ENCODE results near the gene OR5AC2.

The OR5AC2 gene

DNA sequence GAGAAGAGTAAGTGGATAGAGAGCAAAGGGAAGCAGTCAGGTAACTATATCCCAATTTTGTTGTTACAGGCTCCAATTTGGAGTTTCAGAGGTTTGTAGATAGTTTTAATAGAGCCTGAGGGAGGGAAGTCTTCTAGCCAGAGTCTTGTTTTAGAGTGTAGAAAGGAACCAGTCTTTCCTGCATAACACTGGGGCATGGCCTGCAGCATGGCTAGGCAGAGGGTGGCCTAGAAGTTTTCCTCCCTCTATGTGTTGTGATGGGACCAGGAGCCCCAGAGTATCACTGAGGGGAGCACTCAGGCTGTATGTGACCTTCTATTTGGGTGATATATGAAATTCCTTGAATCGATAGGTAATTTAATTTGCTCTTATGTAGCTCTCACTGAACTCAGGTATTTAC, 29.3 kb upstream of the OR5AC2 start:
- Histone ChIP-seq H3K4me1 (ENCODE audit: low read depth, poor library complexity, severe bottlenecking) (no peaks in the 10 kb centered on the region), H2AFZ (ENCODE audit: low read depth) (no peak overlapping the region), H4K20me1 (ENCODE audit: insufficient read depth) (no peaks in the 10 kb centered on the region), H3K36me3 (ENCODE audit: insufficient read depth) (no peaks in the 10 kb centered on the region), H3K27ac (no peak overlapping the region), H3K4me3 (IDR thresholded peaks at IDR 0.05; ENCODE audit: insufficient read depth, low read depth, low read length) (no peak overlapping the region), H3K27me3 (ENCODE audit: insufficient read depth, low read depth) (no peaks in the 10 kb centered on the region), H3K9ac (no peak overlapping the region), H3K4me2 (no peak overlapping the region), H3K79me2 (ENCODE audit: insufficient read depth, low read depth) (no peaks in the 10 kb centered on the region)
- TF ChIP-seq, protein P1, sequence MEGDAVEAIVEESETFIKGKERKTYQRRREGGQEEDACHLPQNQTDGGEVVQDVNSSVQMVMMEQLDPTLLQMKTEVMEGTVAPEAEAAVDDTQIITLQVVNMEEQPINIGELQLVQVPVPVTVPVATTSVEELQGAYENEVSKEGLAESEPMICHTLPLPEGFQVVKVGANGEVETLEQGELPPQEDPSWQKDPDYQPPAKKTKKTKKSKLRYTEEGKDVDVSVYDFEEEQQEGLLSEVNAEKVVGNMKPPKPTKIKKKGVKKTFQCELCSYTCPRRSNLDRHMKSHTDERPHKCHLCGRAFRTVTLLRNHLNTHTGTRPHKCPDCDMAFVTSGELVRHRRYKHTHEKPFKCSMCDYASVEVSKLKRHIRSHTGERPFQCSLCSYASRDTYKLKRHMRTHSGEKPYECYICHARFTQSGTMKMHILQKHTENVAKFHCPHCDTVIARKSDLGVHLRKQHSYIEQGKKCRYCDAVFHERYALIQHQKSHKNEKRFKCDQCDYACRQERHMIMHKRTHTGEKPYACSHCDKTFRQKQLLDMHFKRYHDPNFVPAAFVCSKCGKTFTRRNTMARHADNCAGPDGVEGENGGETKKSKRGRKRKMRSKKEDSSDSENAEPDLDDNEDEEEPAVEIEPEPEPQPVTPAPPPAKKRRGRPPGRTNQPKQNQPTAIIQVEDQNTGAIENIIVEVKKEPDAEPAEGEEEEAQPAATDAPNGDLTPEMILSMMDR (conservative IDR thresholded peaks at IDR 0.05; ENCODE audit: low read depth, low read length), result no peak

- no peaks in the 10 kb centered on the region for H3K4me1 ChIP-seq (ENCODE audit: low read depth, poor library complexity, severe bottlenecking)
- no peak overlapping the region for H3K4me3 ChIP-seq (IDR thresholded peaks at IDR 0.05; ENCODE audit: insufficient read depth, low read depth, low read length)
- no peak overlapping the region for H2AFZ ChIP-seq (ENCODE audit: low read depth)
- H3K9ac ChIP-seq, result no peak overlapping the region
- TF ChIP-seq, protein P1 (conservative IDR thresholded peaks at IDR 0.05; ENCODE audit: low read depth, low read length), result no peak
- no peak overlapping the region for H3K4me2 ChIP-seq
- no peaks in the 10 kb centered on the region for H3K27me3 ChIP-seq (ENCODE audit: insufficient read depth, low read depth)
- H3K79me2 ChIP-seq (ENCODE audit: insufficient read depth, low read depth), result no peaks in the 10 kb centered on the region
- H3K36me3 ChIP-seq (ENCODE audit: insufficient read depth), result no peaks in the 10 kb centered on the region
- H3K27ac ChIP-seq, result no peak overlapping the region
- no peaks in the 10 kb centered on the region for H4K20me1 ChIP-seq (ENCODE audit: insufficient read depth)
These were observed 28.6 kb upstream of the OR5AC2 start for GRCh38 chr3:98058244-98058960.

GRCh38 chr3:98068824-98069223, 18.1 kb upstream of the OR5AC2 start:
- Histone ChIP-seq H3K27ac (no peak overlapping the region), H3K79me2 (ENCODE audit: insufficient read depth, low read depth) (no peaks in the 10 kb centered on the region), H3K36me3 (ENCODE audit: insufficient read depth) (no peaks in the 10 kb centered on the region), H3K4me2 (no peak overlapping the region), H4K20me1 (ENCODE audit: insufficient read depth) (no peaks in the 10 kb centered on the region), H3K27me3 (ENCODE audit: insufficient read depth, low read depth) (no peaks in the 10 kb centered on the region), H3K4me1 (ENCODE audit: low read depth, poor library complexity, severe bottlenecking) (no peaks in the 10 kb centered on the region), H3K4me3 (IDR thresholded peaks at IDR 0.05; ENCODE audit: insufficient read depth, low read depth, low read length) (no peak overlapping the region), H3K9ac (no peak overlapping the region), H2AFZ (ENCODE audit: low read depth) (no peak overlapping the region)
- TF ChIP-seq, protein P1 (conservative IDR thresholded peaks at IDR 0.05; ENCODE audit: low read depth, low read length), result no peak; the same call in 1 of the 2 replicates

GRCh38 chr3:98070840-98071239, 16.1 kb upstream of the OR5AC2 start:
- Histone ChIP-seq H3K36me3 (ENCODE audit: insufficient read depth) (no peaks in the 10 kb centered on the region), H3K79me2 (ENCODE audit: insufficient read depth, low read depth) (no peaks in the 10 kb centered on the region), H3K27me3 (ENCODE audit: insufficient read depth, low read depth) (no peaks in the 10 kb centered on the region), H3K4me1 (ENCODE audit: low read depth, poor library complexity, severe bottlenecking) (no peaks in the 10 kb centered on the region), H3K4me3 (IDR thresholded peaks at IDR 0.05; ENCODE audit: insufficient read depth, low read depth, low read length) (no peak overlapping the region), H3K27ac (no peak overlapping the region), H3K4me2 (no peak overlapping the region), H2AFZ (ENCODE audit: low read depth) (no peak overlapping the region), H3K9ac (no peak overlapping the region), H4K20me1 (ENCODE audit: insufficient read depth) (no peaks in the 10 kb centered on the region)
- TF ChIP-seq, protein P1 (conservative IDR thresholded peaks at IDR 0.05; ENCODE audit: low read depth, low read length), result no peak
